Esophagus squamous epithelium (tissue), 4 donors: ENCODE results near the gene ANP32A.

Experiments used
- CTCF ChIP-seq, 6 experiments: fragments of 450-650 bp in 4 of 6; fragments of 200-600 bp in 2 of 6; sonication (generic) in 2 of 6; IDR thresholded peaks; one replicate each; pipeline ENCODE4 v1.5.1; 2016 to 2019; ENCODE audit warnings: antibody characterized with exemption in 6 of 6, mild to moderate bottlenecking in 4 of 6, moderate library complexity in 4 of 6
- POLR2A ChIP-seq, 4 donors: fragments of 450-650 bp; IDR thresholded peaks; one replicate each; pipeline ENCODE4 v1.6.1; 2017; ENCODE audit warnings: antibody characterized with exemption in 4 of 4, mild to moderate bottlenecking in 4 of 4, moderate library complexity in 3 of 4

- peak in 5 of 6 experiments; percentile 44 to 64 (median 50) for TF ChIP-seq CTCF (IDR thresholded peaks at IDR 0.05)
- TF ChIP-seq POLR2A (IDR thresholded peaks at IDR 0.05): no peak
Measured at GRCh38 chr15:68730471-68730919, 90.2 kb downstream of the ANP32A start.
